ENCODE results near the gene FOXN3. TPM values are rescaled to one million over a fixed set of nuclear protein-coding genes. Genes with fewer than 3 reads are reported as not detected.

The FOXN3 gene
- polyA plus RNA-seq, 1 experiment, result 46.5 TPM

- ChIA-PET CTCF (no interaction called here), POLR2A (no interaction called here)
- Histone ChIP-seq H3K27me3 (ENCODE audit: control insufficient read depth, insufficient read depth, low read length) (peaks cover 23% of the 10 kb centered on the region), H3K9me3 (ENCODE audit: control insufficient read depth, insufficient read depth, low read length) (no peaks in the 10 kb centered on the region; the same call in 1 of the 2 replicates), H3K27ac (ENCODE audit: low read depth, low read length) (no peak overlapping the region), H3K4me3 (ENCODE audit: low read depth, low read length) (no peak overlapping the region)
- TF ChIP-seq, protein P1, sequence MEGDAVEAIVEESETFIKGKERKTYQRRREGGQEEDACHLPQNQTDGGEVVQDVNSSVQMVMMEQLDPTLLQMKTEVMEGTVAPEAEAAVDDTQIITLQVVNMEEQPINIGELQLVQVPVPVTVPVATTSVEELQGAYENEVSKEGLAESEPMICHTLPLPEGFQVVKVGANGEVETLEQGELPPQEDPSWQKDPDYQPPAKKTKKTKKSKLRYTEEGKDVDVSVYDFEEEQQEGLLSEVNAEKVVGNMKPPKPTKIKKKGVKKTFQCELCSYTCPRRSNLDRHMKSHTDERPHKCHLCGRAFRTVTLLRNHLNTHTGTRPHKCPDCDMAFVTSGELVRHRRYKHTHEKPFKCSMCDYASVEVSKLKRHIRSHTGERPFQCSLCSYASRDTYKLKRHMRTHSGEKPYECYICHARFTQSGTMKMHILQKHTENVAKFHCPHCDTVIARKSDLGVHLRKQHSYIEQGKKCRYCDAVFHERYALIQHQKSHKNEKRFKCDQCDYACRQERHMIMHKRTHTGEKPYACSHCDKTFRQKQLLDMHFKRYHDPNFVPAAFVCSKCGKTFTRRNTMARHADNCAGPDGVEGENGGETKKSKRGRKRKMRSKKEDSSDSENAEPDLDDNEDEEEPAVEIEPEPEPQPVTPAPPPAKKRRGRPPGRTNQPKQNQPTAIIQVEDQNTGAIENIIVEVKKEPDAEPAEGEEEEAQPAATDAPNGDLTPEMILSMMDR (IDR thresholded peaks at IDR 0.05; ENCODE audit: low read depth, low read length), result no peak
- DNase-seq (ENCODE audit: low read depth, low spot score), result no peak
These were observed 306.9 kb downstream of the FOXN3 start for GRCh38 chr14:89110110-89110509.

GRCh38 chr14:89108608-89109007 lies 308.4 kb downstream of the FOXN3 start:
- POLR2A ChIA-PET, result no interaction called here
- H3K27me3 ChIP-seq (ENCODE audit: control insufficient read depth, insufficient read depth, low read length), result peaks cover 18% of the 10 kb centered on the region
- no peak overlapping the region for H3K27ac ChIP-seq (ENCODE audit: low read depth, low read length)
- peaks cover 10% of the 10 kb centered on the region for H3K9me3 ChIP-seq (ENCODE audit: control insufficient read depth, insufficient read depth, low read length)
- no peak for DNase-seq (ENCODE audit: low read depth, low spot score)
- CTCF ChIA-PET, result no interaction called here
- H3K4me3 ChIP-seq (ENCODE audit: low read depth, low read length), result no peak overlapping the region
- TF ChIP-seq, protein P1 (IDR thresholded peaks at IDR 0.05; ENCODE audit: low read depth, low read length), result no peak

- TF ChIP-seq, protein P1 (IDR thresholded peaks at IDR 0.05; ENCODE audit: low read depth, low read length), result no peak
- no peak overlapping the region for H3K27ac ChIP-seq (ENCODE audit: low read depth, low read length)
- peaks cover 16% of the 10 kb centered on the region for H3K27me3 ChIP-seq (ENCODE audit: control insufficient read depth, insufficient read depth, low read length)
- no peak for DNase-seq (ENCODE audit: low read depth, low spot score)
- peaks cover 10% of the 10 kb centered on the region for H3K9me3 ChIP-seq (ENCODE audit: control insufficient read depth, insufficient read depth, low read length)
- CTCF ChIA-PET, result no interaction called here
- POLR2A ChIA-PET, result no interaction called here
- no peak overlapping the region for H3K4me3 ChIP-seq (ENCODE audit: low read depth, low read length)
These were observed 309.4 kb downstream of the FOXN3 start for GRCh38 chr14:89107626-89108025.
